A673 (cell line): ENCODE results near the gene MAP2K5. TPM values are rescaled to one million over a fixed set of nuclear protein-coding genes. Genes with fewer than 3 reads are reported as not detected.

Experiments
- BruUV-seq: library from RNA; stranded (reverse); fragments of 400-500 nt; replicated peaks from 2 replicates; lab custom pipeline; 2021; lab: Mats Ljungman, UMichigan
- CTCF ChIA-PET: fragments of 300-600 bp; sonication (Branson Sonifier 250); formaldehyde crosslinking; loops from one replicate; lab custom pipeline; 2022; ENCODE audit warnings: antibody characterized with exemption; lab: Charles Lee
- POLR2A ChIA-PET: fragments of 300-600 bp; sonication (Branson Sonifier 250); formaldehyde crosslinking; loops from one replicate; lab custom pipeline; 2022; ENCODE audit warnings: antibody characterized with exemption; ENCODE audit not compliant: low non-redundant PET; lab: Charles Lee
- DNase-seq: peaks from one replicate; pipeline ENCODE4 v3.0.0-alpha.2; 2015; ENCODE audit warnings: low spot score
- H3K27ac ChIP-seq: fragments of 200-600 bp; sonication (generic); 2 replicates; pipeline ENCODE4 v1.5.1; 2016; ENCODE audit warnings: mixed run types, low read depth, mild to moderate bottlenecking, mixed read lengths, antibody characterized with exemption, low read length; ENCODE audit not compliant: poor library complexity, severe bottlenecking
- H3K27me3 ChIP-seq: fragments of 200-600 bp; sonication (generic); replicated peaks from 2 replicates; pipeline ENCODE4 v1.6.1; 2017; ENCODE audit warnings: mixed run types, low read depth, mild to moderate bottlenecking, mixed read lengths, antibody characterized with exemption, low read length; ENCODE audit not compliant: insufficient read depth, poor library complexity
- H3K36me3 ChIP-seq: fragments of 200-600 bp; sonication (generic); 2 replicates; pipeline ENCODE4 v1.6.1; 2016; ENCODE audit warnings: mixed run types, mild to moderate bottlenecking, mixed read lengths, antibody characterized with exemption, low read length; ENCODE audit not compliant: insufficient read depth, poor library complexity, severe bottlenecking
- H3K4me1 ChIP-seq: fragments of 200-600 bp; sonication (generic); 2 replicates; pipeline ENCODE4 v1.6.1; 2017; ENCODE audit warnings: mixed run types, mild to moderate bottlenecking, mixed read lengths, antibody characterized with exemption, low read length; ENCODE audit not compliant: insufficient read depth, poor library complexity, severe bottlenecking
- H3K4me3 ChIP-seq: fragments of 200-600 bp; sonication (generic); 2 replicates; pipeline ENCODE4 v1.5.1; 2016; ENCODE audit warnings: low read depth, mixed run types, mild to moderate bottlenecking, mixed read lengths, low read length; ENCODE audit not compliant: poor library complexity, severe bottlenecking
- H3K9me3 ChIP-seq: fragments of 200-600 bp; sonication (generic); 2 replicates; pipeline ENCODE4 v1.6.1; 2016; ENCODE audit warnings: mixed run types, low read depth, mild to moderate bottlenecking, mixed read lengths, antibody characterized with exemption, low read length; ENCODE audit not compliant: poor library complexity, severe bottlenecking
- CTCF ChIP-seq: fragments of 300-800, 200-600 bp; sonication (generic); conservative IDR thresholded peaks from 2 replicates; pipeline ENCODE4 v1.5.1; 2017; ENCODE audit warnings: low read depth, mild to moderate bottlenecking, antibody characterized with exemption, low read length, moderate library complexity, mixed read lengths
- EZH2 ChIP-seq: fragments of 200-600 bp; sonication (generic); IDR thresholded peaks from 2 replicates; pipeline ENCODE4 v1.6.1; 2017; ENCODE audit warnings: borderline replicate concordance, low read depth, mild to moderate bottlenecking, mixed read lengths, antibody characterized with exemption, low read length; ENCODE audit not compliant: poor library complexity, severe bottlenecking
- intact Hi-C: fragments of 100-400 bp; cut with micrococcal nuclease; formaldehyde crosslinking; loops from one replicate; pipeline ENCODE4 v1.10.0; 2022; ENCODE audit not compliant: unreplicated experiment
- total RNA-seq: library from RNA; stranded (reverse); gene quantifications from 2 replicates; pipeline ENCODE4 v1.2.3, GENCODE V29; 2021

MAP2K5 gene
- total RNA-seq, 1 experiment from 2014 or later: 62.8 TPM

GRCh38 chr15:67807141-67807540, 264.6 kb downstream of the MAP2K5 start:
- Histone ChIP-seq H3K4me1 (no peaks in the 10 kb centered on the region), H3K36me3 (no peaks in the 10 kb centered on the region), H3K9me3 (no peaks in the 10 kb centered on the region), H3K27ac (no peak overlapping the region), H3K4me3 (no peak overlapping the region), H3K27me3 (no peaks in the 10 kb centered on the region)
- POLR2A ChIA-PET: no interaction called here
- CTCF ChIA-PET: no interaction called here
- no peak for DNase-seq
- TF ChIP-seq CTCF (no peak), EZH2 (no peak)
- no TSS peak for BruUV-seq
- intact Hi-C loops: no loop called here

GRCh38 chr15:67807836-67808235, 265.3 kb downstream of the MAP2K5 start:
- DNase-seq: no peak
- no TSS peak for BruUV-seq
- no peak overlapping the region for H3K4me3 ChIP-seq
- ChIA-PET CTCF (no interaction called here), POLR2A (no interaction called here)
- no peak for TF ChIP-seq CTCF
- TF ChIP-seq EZH2: no peak
- no peaks in the 10 kb centered on the region for H3K4me1 ChIP-seq
- intact Hi-C loops: no loop called here
- H3K9me3 ChIP-seq: no peaks in the 10 kb centered on the region
- H3K36me3 ChIP-seq: no peaks in the 10 kb centered on the region
- H3K27me3 ChIP-seq: no peaks in the 10 kb centered on the region
- H3K27ac ChIP-seq: no peak overlapping the region

GRCh38 chr15:67808821-67809220, 266.3 kb downstream of the MAP2K5 start:
- CTCF ChIA-PET: no interaction called here
- Histone ChIP-seq H3K27ac (no peak overlapping the region), H3K36me3 (no peaks in the 10 kb centered on the region), H3K4me3 (no peak overlapping the region), H3K27me3 (no peaks in the 10 kb centered on the region), H3K4me1 (no peaks in the 10 kb centered on the region), H3K9me3 (no peaks in the 10 kb centered on the region)
- POLR2A ChIA-PET: no interaction called here
- BruUV-seq: no TSS peak
- intact Hi-C loops: no loop called here
- no peak for DNase-seq
- no peak for TF ChIP-seq CTCF
- no peak for TF ChIP-seq EZH2
